Coronary artery (tissue), 2 donors: ENCODE data around the gene TRAPPC14.

Experiments used
- DNase-seq: peaks from one replicate; pipeline ENCODE4 v3.0.0-alpha.2; 2017; ENCODE audit warnings: low spot score
- H3K27ac ChIP-seq, 2 donors: fragments of 200-600 bp; sonication (generic); one replicate each; pipeline ENCODE4 v1.5.1; 2016 to 2019
- H3K4me3 ChIP-seq: fragments of 200-600 bp; sonication (generic); 2 replicates; pipeline ENCODE4 v1.5.1; 2016; ENCODE audit warnings: mild to moderate bottlenecking, moderate library complexity
- TF ChIP-seq, protein P1 (sequence below): fragments of 200-600 bp; sonication (generic); IDR thresholded peaks from one replicate; pipeline ENCODE4 v1.5.1; 2019; ENCODE audit warnings: antibody characterized with exemption

Gene TRAPPC14

DNA sequence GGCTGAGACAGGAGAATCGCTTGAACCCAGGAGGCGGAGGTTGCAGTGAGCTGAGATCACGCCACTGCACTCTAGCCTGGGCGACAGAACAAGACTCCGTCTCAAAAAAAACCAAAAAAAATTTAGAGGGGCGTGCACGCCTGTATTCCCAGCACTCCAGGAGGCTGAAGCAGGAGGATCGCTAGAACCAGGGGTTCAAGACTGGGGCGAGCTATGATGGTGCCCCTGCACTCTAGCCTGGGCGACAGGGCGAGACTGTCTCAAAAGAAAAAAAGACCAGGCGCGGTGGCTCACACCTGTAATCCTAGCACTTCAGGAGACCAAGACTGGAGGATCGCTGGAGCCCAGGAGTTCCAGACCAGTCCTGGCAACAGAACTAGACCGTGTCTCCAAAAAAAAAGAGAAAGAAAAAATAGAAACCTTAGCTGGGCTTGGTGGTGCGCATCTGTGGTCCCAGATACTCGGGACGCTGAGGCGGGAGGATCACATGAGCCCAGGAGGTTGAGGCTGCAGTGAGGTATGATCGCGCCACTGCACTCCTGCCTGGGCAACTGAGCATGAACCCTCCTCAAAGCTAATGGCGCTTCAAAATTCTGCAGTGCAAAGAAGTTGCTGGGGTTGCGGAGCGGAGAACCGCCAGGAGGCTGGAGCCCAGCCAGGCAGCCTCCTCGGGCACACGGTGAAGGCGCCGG, 32.1 kb downstream of the TRAPPC14 start:
- Histone ChIP-seq H3K4me3 (peak overlapping the region; percentile 89), H3K27ac (peak overlapping the region; percentile 87 to 95)
- no peak for DNase-seq
- TF ChIP-seq, protein P1, sequence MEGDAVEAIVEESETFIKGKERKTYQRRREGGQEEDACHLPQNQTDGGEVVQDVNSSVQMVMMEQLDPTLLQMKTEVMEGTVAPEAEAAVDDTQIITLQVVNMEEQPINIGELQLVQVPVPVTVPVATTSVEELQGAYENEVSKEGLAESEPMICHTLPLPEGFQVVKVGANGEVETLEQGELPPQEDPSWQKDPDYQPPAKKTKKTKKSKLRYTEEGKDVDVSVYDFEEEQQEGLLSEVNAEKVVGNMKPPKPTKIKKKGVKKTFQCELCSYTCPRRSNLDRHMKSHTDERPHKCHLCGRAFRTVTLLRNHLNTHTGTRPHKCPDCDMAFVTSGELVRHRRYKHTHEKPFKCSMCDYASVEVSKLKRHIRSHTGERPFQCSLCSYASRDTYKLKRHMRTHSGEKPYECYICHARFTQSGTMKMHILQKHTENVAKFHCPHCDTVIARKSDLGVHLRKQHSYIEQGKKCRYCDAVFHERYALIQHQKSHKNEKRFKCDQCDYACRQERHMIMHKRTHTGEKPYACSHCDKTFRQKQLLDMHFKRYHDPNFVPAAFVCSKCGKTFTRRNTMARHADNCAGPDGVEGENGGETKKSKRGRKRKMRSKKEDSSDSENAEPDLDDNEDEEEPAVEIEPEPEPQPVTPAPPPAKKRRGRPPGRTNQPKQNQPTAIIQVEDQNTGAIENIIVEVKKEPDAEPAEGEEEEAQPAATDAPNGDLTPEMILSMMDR = no peak

DNA sequence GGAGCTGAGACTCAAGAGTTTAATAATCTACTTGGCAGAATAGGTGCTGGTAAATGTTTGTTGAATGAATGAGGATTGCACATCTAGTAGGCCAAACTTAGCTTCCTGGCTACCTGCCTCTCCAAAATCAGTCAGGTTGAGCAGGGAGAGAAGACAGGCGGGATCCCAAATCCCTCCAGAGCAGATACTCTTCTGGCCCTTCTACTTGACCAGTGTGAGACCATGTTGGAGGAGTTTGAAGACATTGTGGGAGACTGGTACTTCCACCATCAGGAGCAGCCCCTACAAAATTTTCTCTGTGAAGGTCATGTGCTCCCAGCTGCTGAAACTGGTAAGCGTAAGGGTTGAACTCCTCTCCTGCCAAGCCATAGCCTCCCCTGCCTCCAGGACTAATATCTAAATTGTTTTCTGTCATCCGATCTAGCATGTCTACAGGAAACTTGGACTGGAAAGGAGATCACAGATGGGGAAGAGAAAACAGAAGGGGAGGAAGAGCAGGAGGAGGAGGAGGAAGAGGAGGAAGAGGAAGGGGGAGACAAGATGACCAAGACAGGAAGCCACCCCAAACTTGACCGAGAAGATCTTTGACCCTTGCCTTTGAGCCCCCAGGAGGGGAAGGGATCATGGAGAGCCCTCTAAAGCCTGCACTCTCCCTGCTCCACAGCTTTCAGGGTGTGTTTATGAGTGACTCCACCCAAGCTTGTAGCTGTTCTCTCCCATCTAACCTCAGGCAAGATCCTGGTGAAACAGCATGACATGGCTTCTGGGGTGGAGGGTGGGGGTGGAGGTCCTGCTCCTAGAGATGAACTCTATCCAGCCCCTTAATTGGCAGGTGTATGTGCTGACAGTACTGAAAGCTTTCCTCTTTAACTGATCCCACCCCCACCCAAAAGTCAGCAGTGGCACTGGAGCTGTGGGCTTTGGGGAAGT, 34.0 kb downstream of the TRAPPC14 start:
- no peak overlapping the region for H3K27ac ChIP-seq
- TF ChIP-seq, protein P1 = no peak
- H3K4me3 ChIP-seq = no peak overlapping the region
- DNase-seq = no peak

DNA sequence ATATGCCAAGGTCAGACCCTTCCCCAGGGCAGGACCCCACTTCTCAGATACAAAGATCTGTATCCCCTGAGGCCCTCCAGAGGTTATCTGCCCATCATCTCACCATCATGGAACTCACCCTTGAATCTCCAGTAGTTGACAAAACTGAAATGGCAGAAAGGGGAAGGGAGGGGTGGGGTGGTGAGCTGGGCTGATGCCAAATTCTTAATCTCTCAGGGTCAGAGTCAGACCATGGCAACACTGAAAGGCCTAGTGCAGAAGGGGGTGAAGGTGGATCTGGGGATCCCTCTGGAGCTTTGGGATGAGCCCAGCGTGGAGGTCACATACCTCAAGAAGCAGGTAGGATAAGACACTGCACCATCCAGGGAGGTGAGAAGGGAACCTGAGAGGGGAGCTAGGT, 36.0 kb downstream of the TRAPPC14 start:
- Histone ChIP-seq H3K4me3 (no peak overlapping the region), H3K27ac (no peak overlapping the region)
- TF ChIP-seq, protein P1 = no peak
- DNase-seq = no peak

DNA sequence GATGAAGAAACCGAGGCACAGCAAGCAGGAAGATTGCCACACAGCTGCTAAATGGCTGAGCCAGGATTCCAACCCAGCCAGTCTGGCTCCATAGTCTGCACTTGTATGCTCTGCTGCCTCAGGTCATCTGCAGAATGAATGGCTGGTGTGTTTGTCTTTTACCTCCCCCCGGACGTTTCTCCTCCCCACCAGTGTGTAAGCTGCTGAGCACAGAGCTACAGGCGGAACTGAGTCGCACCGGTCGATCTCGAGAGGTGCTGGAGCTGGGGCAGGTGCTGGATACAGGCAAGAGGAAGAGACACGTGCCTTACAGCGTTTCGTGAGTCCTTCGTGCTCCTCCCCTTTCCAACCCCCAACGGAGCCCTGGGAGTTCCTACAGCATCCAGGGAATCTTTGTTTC, 36.5 kb downstream of the TRAPPC14 start:
- Histone ChIP-seq H3K27ac (no peak overlapping the region), H3K4me3 (no peak overlapping the region)
- TF ChIP-seq, protein P1 = no peak
- DNase-seq = no peak

DNA sequence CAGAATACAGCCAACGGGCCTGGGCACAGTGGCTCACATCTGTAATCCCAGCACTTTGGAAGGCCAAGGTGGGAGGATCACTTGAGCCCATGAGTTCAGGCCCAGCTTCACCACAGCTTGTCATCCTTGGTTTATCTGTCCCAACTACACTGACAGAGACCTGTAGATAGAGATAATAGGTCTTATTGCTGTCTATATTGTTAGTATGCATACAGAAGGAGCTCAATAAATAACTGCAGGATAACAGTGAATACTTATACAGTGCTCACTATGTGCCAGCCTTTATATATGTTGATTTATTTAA, 37.8 kb downstream of the TRAPPC14 start:
- peak overlapping the region; percentile 98 for H3K4me3 ChIP-seq
- no peak for DNase-seq
- TF ChIP-seq, protein P1 = no peak
- H3K27ac ChIP-seq = peak overlapping the region in 1 of 2 donors; percentile 91

DNA sequence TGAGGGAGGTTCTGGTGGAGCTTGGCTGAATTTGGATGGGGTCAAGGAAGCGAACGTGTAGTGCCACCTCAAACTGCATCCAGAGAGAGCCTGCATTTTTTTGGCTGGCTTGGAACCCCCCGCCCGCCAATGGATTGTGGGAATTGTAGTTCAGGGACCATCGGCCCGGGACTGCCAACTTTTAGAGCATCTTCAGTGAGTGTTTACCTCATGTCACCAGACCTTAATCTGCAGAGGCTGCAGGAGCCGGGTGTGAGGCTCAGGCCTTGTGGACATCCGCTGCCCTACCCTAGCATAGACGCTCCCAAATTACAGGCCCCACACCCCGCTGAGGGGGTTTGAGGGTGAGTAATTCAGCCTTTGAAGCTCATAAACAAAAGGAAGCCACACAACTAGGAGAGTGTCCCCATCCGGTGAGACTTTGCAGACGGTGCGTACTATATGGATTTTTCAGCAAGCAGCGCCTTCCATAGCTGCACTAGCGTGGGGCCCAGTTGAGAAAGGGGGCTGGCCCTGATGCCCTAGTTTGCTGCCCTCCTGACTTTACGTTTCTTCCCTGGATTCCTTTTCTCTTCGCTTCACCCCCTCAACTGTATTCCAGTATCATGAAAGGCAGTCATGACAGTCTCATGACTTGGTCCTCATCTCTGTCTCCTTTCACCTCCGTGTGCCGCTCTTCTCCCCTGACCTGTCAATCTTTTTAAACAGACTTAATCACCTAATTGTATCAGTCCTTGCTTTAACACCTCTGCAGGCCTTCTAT, 38.4 kb downstream of the TRAPPC14 start:
- no peak for DNase-seq
- TF ChIP-seq, protein P1 = no peak
- Histone ChIP-seq H3K4me3 (peak overlapping the region; percentile 98), H3K27ac (peak overlapping the region; percentile 85 to 91)
